ENCODE data around the gene NPHP4.
A peak's percentile ranks its signal among the peaks of the same experiment; 100 is the strongest.

Gene NPHP4

DNA sequence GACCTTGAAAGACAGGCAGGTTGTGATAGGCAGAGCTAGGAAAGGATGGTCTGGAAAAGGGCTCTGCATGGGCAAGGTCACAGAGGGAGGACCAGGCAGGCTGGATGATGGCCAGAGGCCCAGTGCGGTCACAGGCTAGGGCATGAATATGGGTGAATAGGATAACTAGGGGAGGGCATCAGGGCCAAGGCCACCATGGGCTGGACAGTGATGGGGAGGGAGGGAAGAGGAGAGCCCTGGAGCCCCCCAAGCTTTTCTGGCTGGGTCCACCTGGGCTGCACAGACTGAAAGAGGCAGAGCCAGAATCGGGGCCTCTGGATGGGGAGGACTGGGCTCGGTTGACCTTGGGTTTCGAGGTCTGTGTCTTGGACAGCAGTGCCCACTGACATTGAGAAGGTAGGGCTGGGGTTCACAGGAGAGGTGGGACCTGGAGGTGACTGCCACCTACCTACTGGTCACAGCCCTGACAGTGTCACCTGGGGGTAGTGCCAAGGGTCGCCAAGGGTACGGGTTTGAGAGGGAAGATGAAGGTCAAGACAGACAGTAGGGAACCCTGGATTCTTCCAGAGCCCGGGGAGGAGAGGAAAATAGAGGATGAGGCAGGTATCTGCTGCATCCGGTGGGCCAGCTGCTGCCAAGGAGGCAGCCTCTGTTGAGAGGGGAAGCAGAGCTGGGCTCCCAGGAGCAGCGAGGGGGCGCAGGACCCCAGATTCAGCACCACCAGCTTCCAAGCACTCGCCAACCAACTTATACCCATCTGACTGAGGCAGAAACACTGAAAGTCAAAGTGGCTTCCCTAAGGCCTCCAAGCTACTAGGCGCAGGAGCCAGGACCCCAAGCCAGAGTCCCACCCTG, 6.1 kb upstream of the NPHP4 start:
- peaks cover 0 to 18% (median 5%) of the 10 kb centered on the region in 5 donors for H3K4me1 ChIP-seq (ENCODE audit: control insufficient read depth in 5 of 5, insufficient read depth in 5 of 5, low read length in 5 of 5)
- no peak overlapping the region for H3K9ac ChIP-seq (ENCODE audit: low read length in 5 of 5)
- no peak overlapping the region for H3K27ac ChIP-seq (ENCODE audit: low read depth, low read length)
- H3K9me3 ChIP-seq (ENCODE audit: control insufficient read depth in 5 of 5, low read length in 5 of 5) = no peaks in the 10 kb centered on the region
- H3K36me3 ChIP-seq (ENCODE audit: control insufficient read depth in 5 of 5, insufficient read depth in 5 of 5, low read length in 5 of 5) = no peaks in the 10 kb centered on the region
- peaks cover 0 to 19% (median 7%) of the 10 kb centered on the region in 5 donors for H3K27me3 ChIP-seq (ENCODE audit: control insufficient read depth in 5 of 5, insufficient read depth in 4 of 5, low read length in 5 of 5)
- H3K4me3 ChIP-seq (ENCODE audit: low read depth in 1 of 5, low read length in 5 of 5) = no peak overlapping the region

- no peak overlapping the region for H3K27ac ChIP-seq (ENCODE audit: low read depth, low read length)
- peaks cover 0 to 26% (median 13%) of the 10 kb centered on the region in 5 donors for H3K4me1 ChIP-seq (ENCODE audit: control insufficient read depth in 5 of 5, insufficient read depth in 5 of 5, low read length in 5 of 5)
- H3K4me3 ChIP-seq (ENCODE audit: low read depth in 1 of 5, low read length in 5 of 5) = no peak overlapping the region
- no peak overlapping the region for H3K9ac ChIP-seq (ENCODE audit: low read length in 5 of 5)
- H3K9me3 ChIP-seq (ENCODE audit: control insufficient read depth in 5 of 5, low read length in 5 of 5) = no peaks in the 10 kb centered on the region
- peaks cover 0 to 18% (median 9%) of the 10 kb centered on the region in 5 donors for H3K27me3 ChIP-seq (ENCODE audit: control insufficient read depth in 5 of 5, insufficient read depth in 4 of 5, low read length in 5 of 5)
- no peaks in the 10 kb centered on the region for H3K36me3 ChIP-seq (ENCODE audit: control insufficient read depth in 5 of 5, insufficient read depth in 5 of 5, low read length in 5 of 5)
Observed at GRCh38 chr1:5997316-5997715, 5.1 kb upstream of the NPHP4 start.

DNA sequence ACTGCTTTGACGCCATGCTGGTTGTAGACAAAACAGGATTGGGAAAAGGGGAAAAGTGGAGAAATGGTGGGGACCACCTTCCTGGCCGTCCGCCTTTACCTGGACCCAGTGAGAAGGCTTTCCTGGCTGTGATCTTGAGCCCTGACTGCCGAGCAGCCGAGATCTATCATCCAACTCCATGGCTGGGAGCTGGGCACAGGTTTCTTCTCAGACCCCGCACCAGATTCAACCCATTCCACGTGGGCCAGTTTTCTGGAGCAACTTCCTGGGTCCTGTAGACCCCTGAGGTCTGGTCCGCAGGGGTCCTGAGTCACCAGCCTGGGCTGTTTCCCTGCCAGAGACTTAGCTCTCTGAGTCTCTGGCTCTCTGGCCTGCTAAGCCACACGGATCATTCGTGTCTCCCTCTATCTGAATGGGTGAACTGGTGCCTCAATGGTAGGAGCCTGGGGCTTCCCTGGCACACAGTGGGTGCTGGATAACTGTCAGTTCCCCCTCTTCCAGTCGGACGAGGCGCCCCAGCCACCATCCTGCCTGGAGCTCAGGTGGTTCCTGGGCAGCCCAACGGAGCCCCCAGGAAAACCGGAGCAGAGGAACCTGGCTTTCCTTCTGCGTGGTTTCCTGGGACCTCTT, 4.5 kb upstream of the NPHP4 start:
- Histone ChIP-seq H3K27me3 (ENCODE audit: control insufficient read depth in 5 of 5, insufficient read depth in 4 of 5, low read length in 5 of 5) (peaks cover 0 to 15% (median 4%) of the 10 kb centered on the region in 5 donors), H3K27ac (ENCODE audit: low read depth, low read length) (no peak overlapping the region), H3K9ac (ENCODE audit: low read length in 5 of 5) (no peak overlapping the region), H3K9me3 (ENCODE audit: control insufficient read depth in 5 of 5, low read length in 5 of 5) (no peaks in the 10 kb centered on the region), H3K4me3 (ENCODE audit: low read depth in 1 of 5, low read length in 5 of 5) (no peak overlapping the region), H3K4me1 (ENCODE audit: control insufficient read depth in 5 of 5, insufficient read depth in 5 of 5, low read length in 5 of 5) (peaks cover 0 to 26% (median 13%) of the 10 kb centered on the region in 5 donors), H3K36me3 (ENCODE audit: control insufficient read depth in 5 of 5, insufficient read depth in 5 of 5, low read length in 5 of 5) (no peaks in the 10 kb centered on the region)

GRCh38 chr1:5995871-5996630, 3.8 kb upstream of the NPHP4 start:
- Histone ChIP-seq H3K27me3 (ENCODE audit: control insufficient read depth in 5 of 5, insufficient read depth in 4 of 5, low read length in 5 of 5) (peaks cover 0 to 15% (median 4%) of the 10 kb centered on the region in 5 donors), H3K27ac (ENCODE audit: low read depth, low read length) (no peak overlapping the region), H3K9me3 (ENCODE audit: control insufficient read depth in 5 of 5, low read length in 5 of 5) (no peaks in the 10 kb centered on the region), H3K9ac (ENCODE audit: low read length in 5 of 5) (no peak overlapping the region), H3K4me1 (ENCODE audit: control insufficient read depth in 5 of 5, insufficient read depth in 5 of 5, low read length in 5 of 5) (peaks cover 2 to 31% (median 17%) of the 10 kb centered on the region in 5 donors), H3K4me3 (ENCODE audit: low read depth in 1 of 5, low read length in 5 of 5) (no peak overlapping the region), H3K36me3 (ENCODE audit: control insufficient read depth in 5 of 5, insufficient read depth in 5 of 5, low read length in 5 of 5) (no peaks in the 10 kb centered on the region)

DNA sequence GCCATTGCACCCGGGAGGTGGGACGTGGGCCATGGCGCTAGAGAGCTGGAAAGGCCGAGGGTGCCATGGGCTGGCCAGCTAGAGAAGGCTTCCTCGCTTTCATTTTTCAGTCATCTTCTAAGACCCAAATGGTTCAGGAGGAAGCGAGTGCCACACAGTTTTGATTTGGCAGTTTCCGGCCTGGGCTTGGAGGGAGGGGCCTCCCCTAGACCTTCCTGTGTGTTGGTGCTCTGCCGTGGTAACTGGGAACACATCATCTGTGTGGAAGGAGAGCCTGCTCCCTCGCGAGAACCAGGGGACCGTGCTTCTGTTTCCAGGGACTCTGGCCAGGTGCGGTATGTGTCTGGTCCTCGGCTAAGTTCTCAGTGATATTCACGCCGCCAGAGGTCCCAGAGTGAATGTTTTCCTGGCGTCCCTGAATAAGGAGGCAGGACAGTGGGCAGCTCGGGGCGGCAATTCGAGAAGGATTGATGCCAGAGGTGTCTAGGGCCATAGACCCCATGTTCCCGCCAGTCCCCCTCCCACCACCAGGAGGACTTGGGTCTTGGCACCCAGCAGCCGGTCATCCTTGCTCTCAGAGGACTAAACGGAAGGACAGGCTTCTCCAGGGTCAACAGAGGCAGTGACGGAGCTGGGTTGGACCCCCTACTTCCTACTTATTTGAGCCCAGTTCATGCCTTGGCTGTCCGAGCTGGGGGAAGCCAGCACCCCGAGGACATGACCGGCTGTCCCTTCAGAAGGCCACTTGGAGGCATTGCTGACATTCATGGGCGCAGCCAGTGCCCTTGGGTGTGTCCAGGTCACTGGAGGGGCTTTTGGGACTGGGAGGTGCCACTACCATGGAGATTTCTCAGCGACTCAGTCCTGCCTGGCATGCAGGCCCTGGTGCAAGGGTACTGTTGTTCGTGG, 2.7 kb upstream of the NPHP4 start:
- no peak overlapping the region for H3K9ac ChIP-seq (ENCODE audit: low read length in 5 of 5)
- no peak overlapping the region for H3K27ac ChIP-seq (ENCODE audit: low read depth, low read length)
- H3K4me3 ChIP-seq (ENCODE audit: low read depth in 1 of 5, low read length in 5 of 5) = peak overlapping the region in 1 of 5 donors; percentile 4

DNA sequence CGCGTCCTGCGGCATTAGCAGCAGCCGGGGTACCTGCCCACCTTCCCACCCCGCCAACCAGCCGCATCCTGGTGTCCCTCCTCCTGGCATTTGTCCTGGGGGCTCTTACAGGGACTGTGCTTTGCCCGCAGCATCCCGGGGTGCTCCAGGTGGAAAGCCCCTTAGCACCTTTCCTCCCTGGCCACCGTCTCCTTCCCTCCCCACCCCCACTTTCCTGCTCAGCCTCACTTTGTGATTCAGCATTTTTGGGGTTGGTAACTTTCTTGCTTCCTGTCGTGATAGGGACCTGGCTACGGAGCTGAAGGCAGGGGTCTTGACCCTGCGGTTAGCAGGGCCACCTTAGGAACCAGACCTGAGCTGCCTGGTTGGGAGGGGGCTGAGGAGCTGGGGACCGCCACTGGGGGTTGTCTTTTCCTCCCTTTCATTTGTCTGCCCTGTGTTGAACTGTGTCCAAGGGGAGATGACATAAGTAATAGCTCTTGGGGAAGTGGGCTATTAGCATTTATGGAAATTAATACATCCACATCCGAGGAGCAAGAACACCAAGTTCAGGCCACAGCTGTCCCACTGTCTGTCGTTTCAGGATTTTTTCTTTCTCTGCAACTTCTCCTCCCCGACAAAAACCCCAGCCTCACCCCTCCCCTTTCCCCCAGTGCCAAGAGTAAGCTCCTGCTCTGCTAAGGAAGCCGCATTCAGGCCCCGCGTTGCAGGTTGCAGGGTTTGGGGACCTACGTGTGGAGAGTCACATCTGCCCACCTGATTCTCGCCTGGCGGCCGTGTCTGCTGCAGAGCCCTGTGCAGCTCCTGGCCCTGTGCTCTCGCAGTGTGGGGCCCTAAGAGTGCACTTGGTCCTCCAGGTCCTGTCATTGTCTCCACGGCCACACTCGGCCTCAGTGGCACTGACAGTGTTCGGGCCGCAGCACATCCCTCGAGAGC, 1.6 kb upstream of the NPHP4 start:
- Histone ChIP-seq H3K4me1 (ENCODE audit: control insufficient read depth in 5 of 5, insufficient read depth in 5 of 5, low read length in 5 of 5) (peaks cover 2 to 38% (median 21%) of the 10 kb centered on the region in 5 donors), H3K27ac (ENCODE audit: low read depth, low read length) (no peak overlapping the region), H3K27me3 (ENCODE audit: control insufficient read depth in 5 of 5, insufficient read depth in 4 of 5, low read length in 5 of 5) (peaks cover 0 to 11% (median 4%) of the 10 kb centered on the region in 5 donors), H3K36me3 (ENCODE audit: control insufficient read depth in 5 of 5, insufficient read depth in 5 of 5, low read length in 5 of 5) (no peaks in the 10 kb centered on the region), H3K9ac (ENCODE audit: low read length in 5 of 5) (peak overlapping the region in 1 of 5 donors; percentile 37), H3K9me3 (ENCODE audit: control insufficient read depth in 5 of 5, low read length in 5 of 5) (no peaks in the 10 kb centered on the region), H3K4me3 (ENCODE audit: low read depth in 1 of 5, low read length in 5 of 5) (peak overlapping the region in 3 of 5 donors; percentile 72 to 82 (median 78))

More for the DNA sequence above, 2.7 kb upstream of the NPHP4 start:
- Histone ChIP-seq H3K36me3 (ENCODE audit: control insufficient read depth in 5 of 5, insufficient read depth in 5 of 5, low read length in 5 of 5) (no peaks in the 10 kb centered on the region), H3K4me1 (ENCODE audit: control insufficient read depth in 5 of 5, insufficient read depth in 5 of 5, low read length in 5 of 5) (peaks cover 2 to 38% (median 21%) of the 10 kb centered on the region in 5 donors), H3K9me3 (ENCODE audit: control insufficient read depth in 5 of 5, low read length in 5 of 5) (no peaks in the 10 kb centered on the region), H3K27me3 (ENCODE audit: control insufficient read depth in 5 of 5, insufficient read depth in 4 of 5, low read length in 5 of 5) (peaks cover 0 to 15% (median 4%) of the 10 kb centered on the region in 5 donors)

- Histone ChIP-seq H3K9ac (ENCODE audit: low read length in 5 of 5) (peak overlapping the region in 1 of 5 donors; percentile 37), H3K36me3 (ENCODE audit: control insufficient read depth in 5 of 5, insufficient read depth in 5 of 5, low read length in 5 of 5) (no peaks in the 10 kb centered on the region), H3K27ac (ENCODE audit: low read depth, low read length) (no peak overlapping the region), H3K4me3 (ENCODE audit: low read depth in 1 of 5, low read length in 5 of 5) (peak overlapping the region; percentile 56 to 82 (median 77)), H3K9me3 (ENCODE audit: control insufficient read depth in 5 of 5, low read length in 5 of 5) (no peaks in the 10 kb centered on the region), H3K4me1 (ENCODE audit: control insufficient read depth in 5 of 5, insufficient read depth in 5 of 5, low read length in 5 of 5) (peaks cover 2 to 38% (median 21%) of the 10 kb centered on the region in 5 donors), H3K27me3 (ENCODE audit: control insufficient read depth in 5 of 5, insufficient read depth in 4 of 5, low read length in 5 of 5) (peaks cover 0 to 11% (median 4%) of the 10 kb centered on the region in 5 donors)
Observed at GRCh38 chr1:5992814-5993555, 760 bp upstream of the NPHP4 start.

DNA sequence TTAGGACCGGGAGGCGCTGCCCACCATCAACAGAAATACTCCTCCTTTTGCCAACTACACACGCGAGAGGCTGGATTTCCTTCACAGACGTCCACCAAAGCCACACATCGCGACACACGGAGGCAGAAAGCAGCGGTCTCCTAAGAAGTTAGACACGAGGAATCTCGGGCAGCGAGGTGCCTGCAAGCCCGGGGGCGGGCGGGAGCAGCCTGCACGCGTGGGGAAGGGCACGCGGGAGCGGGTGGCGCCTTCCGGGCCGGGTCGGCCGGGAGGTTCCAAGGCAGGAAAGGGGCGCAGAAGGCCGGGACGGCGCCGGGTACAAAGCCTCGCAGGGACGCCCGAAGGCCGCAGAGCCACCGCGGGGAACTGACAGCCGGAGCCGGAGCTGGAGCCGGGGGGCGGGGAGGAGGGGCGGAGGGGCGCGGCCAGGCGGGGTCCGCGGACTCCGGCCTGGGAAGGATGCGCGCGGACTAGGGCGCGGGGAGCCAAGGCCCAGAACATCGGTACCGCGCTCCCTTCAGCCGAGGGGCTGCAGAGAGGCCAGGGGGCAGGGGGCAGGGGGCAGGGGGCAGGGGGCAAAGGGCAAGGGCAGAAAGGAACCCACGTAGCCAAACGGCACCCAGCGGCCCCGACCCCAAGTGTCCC, 722 bp downstream of the NPHP4 start:
- Histone ChIP-seq H3K27ac (ENCODE audit: low read depth, low read length) (peak overlapping the region; percentile 82), H3K4me1 (ENCODE audit: control insufficient read depth in 5 of 5, insufficient read depth in 5 of 5, low read length in 5 of 5) (peaks cover 2 to 38% (median 21%) of the 10 kb centered on the region in 5 donors), H3K9me3 (ENCODE audit: control insufficient read depth in 5 of 5, low read length in 5 of 5) (no peaks in the 10 kb centered on the region), H3K27me3 (ENCODE audit: control insufficient read depth in 5 of 5, insufficient read depth in 4 of 5, low read length in 5 of 5) (peaks cover 0 to 11% (median 4%) of the 10 kb centered on the region in 5 donors), H3K4me3 (ENCODE audit: low read depth in 1 of 5, low read length in 5 of 5) (peak overlapping the region; percentile 75 to 82 (median 78)), H3K9ac (ENCODE audit: low read length in 5 of 5) (peak overlapping the region; percentile 63 to 83 (median 81)), H3K36me3 (ENCODE audit: control insufficient read depth in 5 of 5, insufficient read depth in 5 of 5, low read length in 5 of 5) (no peaks in the 10 kb centered on the region)

All from subcutaneous abdominal adipose tissue (tissue), 5 donors.